Effector memory CD4-positive, alpha-beta T cell (primary cell): Measurements from ENCODE around the gene AQR.
A peak's percentile ranks its signal among the peaks of the same experiment; 100 is the strongest.
"Not testable (repeated sequence)": the region's sequence is repeated elsewhere in the genome, so short reads cannot be mapped to it uniquely, and the experiment has no call there.

Experiments used
- DNase-seq, 3 donors: peaks; one replicate each; pipeline ENCODE4 v3.0.0-alpha.2; 2020
- H3K27ac ChIP-seq: 2 replicates; pipeline ENCODE4 v1.7.0; 2013; ENCODE audit warnings: mild to moderate bottlenecking, low read length, moderate library complexity; ENCODE audit not compliant: insufficient read depth, poor library complexity, severe bottlenecking
- H3K27me3 ChIP-seq: replicated peaks from 2 replicates; pipeline ENCODE4 v1.7.0; 2013; ENCODE audit warnings: mild to moderate bottlenecking, low read length; ENCODE audit not compliant: insufficient read depth, control insufficient read depth, poor library complexity, severe bottlenecking
- H3K36me3 ChIP-seq: 2 replicates; pipeline ENCODE4 v1.7.0; 2013; ENCODE audit warnings: mild to moderate bottlenecking, low read length, moderate library complexity; ENCODE audit not compliant: control insufficient read depth, insufficient read depth
- H3K4me1 ChIP-seq: 2 replicates; pipeline ENCODE4 v1.7.0; 2013; ENCODE audit warnings: low read length, mild to moderate bottlenecking; ENCODE audit not compliant: control insufficient read depth, insufficient read depth, poor library complexity, severe bottlenecking
- H3K4me3 ChIP-seq: 2 replicates; pipeline ENCODE4 v1.7.0; 2013; ENCODE audit warnings: low read length, low read depth, mild to moderate bottlenecking; ENCODE audit not compliant: insufficient read depth, poor library complexity, severe bottlenecking
- H3K9me3 ChIP-seq: 2 replicates; pipeline ENCODE4 v1.7.0; 2013; ENCODE audit warnings: mild to moderate bottlenecking, low read length, moderate library complexity; ENCODE audit not compliant: control insufficient read depth

Gene AQR

GRCh38 chr15:34970098-34970643 is 629 bp upstream of the AQR start:
- not testable (repeated sequence) for H3K36me3 ChIP-seq, H3K4me1 ChIP-seq, H3K27me3 ChIP-seq, DNase-seq, H3K9me3 ChIP-seq
- peak overlapping the region; percentile 96 for H3K4me3 ChIP-seq
- peak overlapping the region; percentile 41 for H3K27ac ChIP-seq

GRCh38 chr15:34964277-34964676 is 5.3 kb downstream of the AQR start:
- Histone ChIP-seq H3K27ac (no peak overlapping the region), H3K4me3 (no peak overlapping the region), H3K9me3 (no peaks in the 10 kb centered on the region), H3K27me3 (no peaks in the 10 kb centered on the region), H3K36me3 (peaks cover 32% of the 10 kb centered on the region), H3K4me1 (peaks cover 11% of the 10 kb centered on the region)
- DNase-seq = no peak

GRCh38 chr15:34953851-34954250 is 15.7 kb downstream of the AQR start:
- peaks cover 24% of the 10 kb centered on the region for H3K36me3 ChIP-seq
- no peaks in the 10 kb centered on the region for H3K9me3 ChIP-seq
- H3K27ac ChIP-seq = no peak overlapping the region
- H3K4me1 ChIP-seq = no peaks in the 10 kb centered on the region
- no peak for DNase-seq
- H3K4me3 ChIP-seq = no peak overlapping the region
- no peaks in the 10 kb centered on the region for H3K27me3 ChIP-seq

- Histone ChIP-seq H3K4me3 (no peak overlapping the region), H3K27ac (no peak overlapping the region), H3K9me3 (no peaks in the 10 kb centered on the region), H3K4me1 (no peaks in the 10 kb centered on the region), H3K27me3 (no peaks in the 10 kb centered on the region), H3K36me3 (peaks cover 27% of the 10 kb centered on the region)
- no peak for DNase-seq
Observed at GRCh38 chr15:34952481-34952880, 17.1 kb downstream of the AQR start.

GRCh38 chr15:34951993-34952392 is 17.5 kb downstream of the AQR start:
- Histone ChIP-seq H3K4me1 (no peaks in the 10 kb centered on the region), H3K27ac (no peak overlapping the region), H3K9me3 (no peaks in the 10 kb centered on the region), H3K4me3 (no peak overlapping the region), H3K36me3 (peaks cover 27% of the 10 kb centered on the region), H3K27me3 (no peaks in the 10 kb centered on the region)
- DNase-seq = no peak

GRCh38 chr15:34944936-34945335 is 24.6 kb downstream of the AQR start:
- Histone ChIP-seq H3K4me1 (no peaks in the 10 kb centered on the region), H3K9me3 (no peaks in the 10 kb centered on the region), H3K27me3 (no peaks in the 10 kb centered on the region), H3K27ac (no peak overlapping the region), H3K36me3 (peaks cover 40% of the 10 kb centered on the region), H3K4me3 (no peak overlapping the region)
- no peak for DNase-seq

- H3K36me3 ChIP-seq = peaks cover 45% of the 10 kb centered on the region
Observed at GRCh38 chr15:34943711-34944110, 25.8 kb downstream of the AQR start.

GRCh38 chr15:34943264-34943663 is 26.3 kb downstream of the AQR start:
- not testable (repeated sequence) for H3K27ac ChIP-seq, H3K27me3 ChIP-seq, DNase-seq, H3K4me3 ChIP-seq, H3K9me3 ChIP-seq, H3K4me1 ChIP-seq
- H3K36me3 ChIP-seq = peaks cover 45% of the 10 kb centered on the region

More at GRCh38 chr15:34943711-34944110, 25.8 kb downstream of the AQR start:
- Histone ChIP-seq H3K27me3 (no peaks in the 10 kb centered on the region), H3K4me1 (no peaks in the 10 kb centered on the region), H3K4me3 (no peak overlapping the region), H3K27ac (no peak overlapping the region), H3K9me3 (no peaks in the 10 kb centered on the region)
- DNase-seq = no peak

- Histone ChIP-seq H3K4me3 (no peak overlapping the region), H3K4me1 (no peaks in the 10 kb centered on the region), H3K27ac (no peak overlapping the region), H3K9me3 (no peaks in the 10 kb centered on the region), H3K27me3 (no peaks in the 10 kb centered on the region), H3K36me3 (peaks cover 48% of the 10 kb centered on the region)
- DNase-seq = no peak
Observed at GRCh38 chr15:34942363-34942762, 27.2 kb downstream of the AQR start.

- no peaks in the 10 kb centered on the region for H3K4me1 ChIP-seq
- peaks cover 52% of the 10 kb centered on the region for H3K36me3 ChIP-seq
- H3K27me3 ChIP-seq = no peaks in the 10 kb centered on the region
- no peak for DNase-seq
- no peaks in the 10 kb centered on the region for H3K9me3 ChIP-seq
- H3K4me3 ChIP-seq = no peak overlapping the region
- H3K27ac ChIP-seq = no peak overlapping the region
Observed at GRCh38 chr15:34941831-34942230, 27.7 kb downstream of the AQR start.
